HCT116 (cell line): ENCODE results near the gene HDAC7. TPM values are rescaled to one million over a fixed set of nuclear protein-coding genes. Genes with fewer than 3 reads are reported as not detected.

Source experiments
- ATAC-seq: fragments of 200-7000 bp; cut with Tn5 transposase; 2 replicates; pipeline ENCODE4 v1.9.1; 2020; ENCODE audit warnings: mild to moderate bottlenecking, moderate library complexity
- BruUV-seq: library from RNA; stranded (reverse); fragments of 400-500 nt; replicated peaks from 2 replicates; lab custom pipeline; 2021; lab: Mats Ljungman, UMichigan
- CTCF ChIA-PET: fragments of 300-600 bp; sonication (Branson Sonifier 250); formaldehyde crosslinking; loops from one replicate; lab custom pipeline; 2021; ENCODE audit warnings: antibody characterized with exemption; lab: Charles Lee
- POLR2A ChIA-PET: fragments of 300-600, 350-600 bp; sonication (Branson Sonifier 250); formaldehyde crosslinking; loops from one replicate; lab custom pipeline; 2021; ENCODE audit warnings: antibody characterized with exemption; lab: Charles Lee
- RAD21 ChIA-PET, 2 experiments: fragments of 300-600 bp; sonication (Branson Sonifier 250); formaldehyde crosslinking; loops; one replicate each; lab custom pipeline; 2023; ENCODE audit warnings: low total read pairs in 2 of 2; ENCODE audit not compliant: uncharacterized antibody in 2 of 2, unreplicated experiment in 2 of 2, low non-redundant PET in 1 of 2; lab: Charles Lee
- DNase-seq: peaks from one replicate; pipeline ENCODE4 v3.0.0-alpha.2; 2010; ENCODE audit warnings: low read depth, low spot score
- H2AFZ ChIP-seq: fragments of 200-600 bp; shearing (Covaris generic), sonication (generic); 2 replicates; pipeline ENCODE4 v1.6.1; 2017; ENCODE audit warnings: low read depth, mixed run types, mixed read lengths, antibody characterized with exemption, low read length; ENCODE audit not compliant: poor library complexity, severe bottlenecking
- H3K27ac ChIP-seq: 2 replicates; pipeline ENCODE4 v1.5.1; 2012; ENCODE audit warnings: low read depth, low read length
- H3K27me3 ChIP-seq: fragments of 200-600 bp; sonication (generic); 2 replicates; pipeline ENCODE4 v1.6.1; 2016; ENCODE audit warnings: mixed run types, low read length, mixed read lengths; ENCODE audit not compliant: insufficient read depth
- H3K36me3 ChIP-seq, 2 experiments: fragments of 200-500 bp in 1 of 2; fragments of 200-600 bp in 1 of 2; sonication (Bioruptor generic) in 1 of 2; sonication (generic) in 1 of 2; 2 replicates each; pipeline versions ENCODE4 v1.5.1 to v1.6.1; 2014 to 2016; ENCODE audit warnings: low read length in 2 of 2, inconsistent platforms in 1 of 2, mixed read lengths in 1 of 2, mixed run types in 1 of 2; ENCODE audit not compliant: insufficient read depth in 2 of 2, control insufficient read depth in 1 of 2
- H3K4me1 ChIP-seq, 2 experiments: fragments of 200-600 bp in 1 of 2; sonication (generic) in 1 of 2; 2 replicates each; pipeline versions ENCODE4 v1.5.1 to v1.6.1; 2012 to 2017; ENCODE audit warnings: low read length in 2 of 2, inconsistent platforms in 1 of 2, mild to moderate bottlenecking in 1 of 2, mixed read lengths in 1 of 2, mixed run types in 1 of 2, moderate library complexity in 1 of 2; ENCODE audit not compliant: insufficient read depth in 2 of 2, control insufficient read depth in 1 of 2
- H3K4me2 ChIP-seq: fragments of 200-600 bp; sonication (generic); 2 replicates; pipeline ENCODE4 v1.6.1; 2017; ENCODE audit warnings: mixed run types, low read length, mixed read lengths
- H3K4me3 ChIP-seq, 2 experiments: fragments of 200-600 bp in 1 of 2; sonication (generic) in 1 of 2; replicated peaks in 1 of 2; 2 replicates each; pipeline ENCODE4 v1.5.1; 2011 to 2016; ENCODE audit warnings: low read length in 2 of 2, control low read depth in 1 of 2, low read depth in 1 of 2, mild to moderate bottlenecking in 1 of 2, mixed read lengths in 1 of 2, mixed run types in 1 of 2
- H3K79me2 ChIP-seq: fragments of 200-600 bp; sonication (generic); 2 replicates; pipeline ENCODE4 v1.6.1; 2017; ENCODE audit warnings: mild to moderate bottlenecking, mixed run types, low read length, moderate library complexity, mixed read lengths; ENCODE audit not compliant: insufficient read depth
- H3K9ac ChIP-seq: fragments of 200-600 bp; sonication (generic); 2 replicates; pipeline ENCODE4 v1.6.1; 2016; ENCODE audit warnings: low read length, mixed read lengths
- H3K9me2 ChIP-seq: fragments of 200-600 bp; sonication (generic), shearing (Covaris generic); 2 replicates; pipeline ENCODE4 v1.6.1; 2017; ENCODE audit warnings: mixed run types, mild to moderate bottlenecking, moderate library complexity; ENCODE audit not compliant: insufficient read depth
- H3K9me3 ChIP-seq, 2 experiments: fragments of 200-500 bp in 1 of 2; fragments of 200-600 bp in 1 of 2; sonication (Bioruptor generic) in 1 of 2; sonication (generic) in 1 of 2; 2 replicates each; pipeline ENCODE4 v1.6.1; 2014 to 2017; ENCODE audit warnings: low read length in 2 of 2, mixed read lengths in 2 of 2, inconsistent platforms in 1 of 2, low read depth in 1 of 2, mild to moderate bottlenecking in 1 of 2, mixed run types in 1 of 2, moderate library complexity in 1 of 2; ENCODE audit not compliant: control insufficient read depth in 1 of 2, insufficient read depth in 1 of 2
- H4K20me1 ChIP-seq: fragments of 200-600 bp; sonication (generic), shearing (Covaris generic); 2 replicates; pipeline ENCODE4 v1.6.1; 2017; ENCODE audit warnings: mixed run types, mild to moderate bottlenecking, moderate library complexity; ENCODE audit not compliant: insufficient read depth
- CEBPB ChIP-seq: IDR thresholded peaks from 2 replicates; pipeline ENCODE4 v1.6.1; 2012; ENCODE audit warnings: low read depth
- EZH2phosphoT487 ChIP-seq: fragments of 200-600 bp; IDR thresholded peaks from 2 replicates; pipeline ENCODE4 v1.6.1; 2018; ENCODE audit warnings: antibody characterized with exemption, borderline replicate concordance
- FOSL1 ChIP-seq: IDR thresholded peaks from 2 replicates; pipeline ENCODE4 v1.6.1; 2012; ENCODE audit warnings: low read depth
- POLR2AphosphoS5 ChIP-seq: IDR thresholded peaks from 2 replicates; pipeline ENCODE4 v1.6.1; 2011; ENCODE audit warnings: mild to moderate bottlenecking, low read depth, low read length, moderate library complexity
- YY1 ChIP-seq: IDR thresholded peaks from 2 replicates; pipeline ENCODE4 v1.6.1; 2011; ENCODE audit warnings: low read length, low read depth, moderate library complexity, mild to moderate bottlenecking; ENCODE audit not compliant: insufficient replicate concordance; ENCODE audit errors: extremely low read depth
- intact Hi-C: fragments of 100-400 bp; cut with micrococcal nuclease; formaldehyde crosslinking; loops from 2 replicates; pipeline ENCODE4 v1.10.0; 2022
- total RNA-seq: library from RNA; stranded (reverse); gene quantifications from one replicate; pipeline ENCODE4 v1.2.1, GENCODE V29; 2021; ENCODE audit not compliant: unreplicated experiment
- TF ChIP-seq, protein P1 (sequence below), 3 experiments: fragments of 200-600 bp in 1 of 3; sonication (generic) in 1 of 3; IDR thresholded peaks in 2 of 3; conservative IDR thresholded peaks in 1 of 3; 2 replicates each; pipeline ENCODE4 v1.5.1; 2012 to 2017; ENCODE audit warnings: low read depth in 2 of 3, low read length in 2 of 3, antibody characterized with exemption in 1 of 3, borderline replicate concordance in 1 of 3, control low read depth in 1 of 3, mild to moderate bottlenecking in 1 of 3, mixed read lengths in 1 of 3, mixed run types in 1 of 3, moderate library complexity in 1 of 3; ENCODE audit not compliant: insufficient read depth in 1 of 3

The HDAC7 gene
- total RNA-seq, 1 experiment from 2014 or later, result 38.1 TPM

DNA sequence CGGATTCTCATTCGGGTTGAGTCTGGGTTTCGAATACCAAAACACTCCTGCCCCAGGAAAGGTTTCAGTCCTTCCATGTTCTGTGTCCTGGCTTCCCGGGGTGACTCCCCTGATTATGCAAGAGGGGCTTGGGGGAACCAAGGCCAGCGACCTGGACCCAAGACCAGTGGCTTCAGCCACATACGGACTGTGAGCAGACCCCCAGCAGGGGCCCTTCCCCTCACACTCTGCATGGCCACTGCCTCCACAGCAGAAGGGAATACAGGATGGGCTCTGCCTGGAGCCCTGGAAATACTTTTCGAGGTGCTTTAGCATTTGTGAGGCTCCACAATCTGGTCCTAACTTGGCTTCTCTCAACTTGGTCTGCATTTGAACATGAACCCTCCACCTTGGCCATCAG, 19.1 kb downstream of the HDAC7 start:
- CTCF ChIA-PET, result interaction anchor here (7.7 kb wide), 1 partner anchor 38 kb away, joined by 85 read pairs; no protein-coding TSS in a partner anchor
- Histone ChIP-seq H4K20me1 (no peaks in the 10 kb centered on the region), H3K4me2 (no peak overlapping the region), H3K4me1 (no peaks in the 10 kb centered on the region), H3K79me2 (peaks cover 6% of the 10 kb centered on the region; the same call in 1 of the 2 replicates), H3K9ac (no peak overlapping the region), H3K27ac (no peak overlapping the region), H3K4me3 (no peak overlapping the region), H3K9me2 (no peaks in the 10 kb centered on the region), H3K27me3 (no peaks in the 10 kb centered on the region), H3K36me3 (no peaks in the 10 kb centered on the region; a peak in 1 of 4 replicates), H3K9me3 (no peaks in the 10 kb centered on the region), H2AFZ (no peak overlapping the region)
- BruUV-seq, result no TSS peak
- RAD21 ChIA-PET, result no interaction called here
- TF ChIP-seq EZH2phosphoT487 (no peak), CEBPB (no peak), POLR2AphosphoS5 (no peak), FOSL1 (no peak), YY1 (no peak)
- TF ChIP-seq, protein P1, sequence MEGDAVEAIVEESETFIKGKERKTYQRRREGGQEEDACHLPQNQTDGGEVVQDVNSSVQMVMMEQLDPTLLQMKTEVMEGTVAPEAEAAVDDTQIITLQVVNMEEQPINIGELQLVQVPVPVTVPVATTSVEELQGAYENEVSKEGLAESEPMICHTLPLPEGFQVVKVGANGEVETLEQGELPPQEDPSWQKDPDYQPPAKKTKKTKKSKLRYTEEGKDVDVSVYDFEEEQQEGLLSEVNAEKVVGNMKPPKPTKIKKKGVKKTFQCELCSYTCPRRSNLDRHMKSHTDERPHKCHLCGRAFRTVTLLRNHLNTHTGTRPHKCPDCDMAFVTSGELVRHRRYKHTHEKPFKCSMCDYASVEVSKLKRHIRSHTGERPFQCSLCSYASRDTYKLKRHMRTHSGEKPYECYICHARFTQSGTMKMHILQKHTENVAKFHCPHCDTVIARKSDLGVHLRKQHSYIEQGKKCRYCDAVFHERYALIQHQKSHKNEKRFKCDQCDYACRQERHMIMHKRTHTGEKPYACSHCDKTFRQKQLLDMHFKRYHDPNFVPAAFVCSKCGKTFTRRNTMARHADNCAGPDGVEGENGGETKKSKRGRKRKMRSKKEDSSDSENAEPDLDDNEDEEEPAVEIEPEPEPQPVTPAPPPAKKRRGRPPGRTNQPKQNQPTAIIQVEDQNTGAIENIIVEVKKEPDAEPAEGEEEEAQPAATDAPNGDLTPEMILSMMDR (IDR thresholded peaks at IDR 0.05 in 2 of 3, conservative IDR thresholded peaks at IDR 0.05 in 1 of 3; ENCODE audit: borderline replicate concordance in 1 of 3, insufficient read depth in 1 of 3, low read depth in 2 of 3, low read length in 2 of 3), result no peak
- intact Hi-C loops, result no loop called here
- POLR2A ChIA-PET, result no interaction called here
- ATAC-seq (no peak), DNase-seq (no peak)
